Measurements from ENCODE around the gene LY9.

DNA sequence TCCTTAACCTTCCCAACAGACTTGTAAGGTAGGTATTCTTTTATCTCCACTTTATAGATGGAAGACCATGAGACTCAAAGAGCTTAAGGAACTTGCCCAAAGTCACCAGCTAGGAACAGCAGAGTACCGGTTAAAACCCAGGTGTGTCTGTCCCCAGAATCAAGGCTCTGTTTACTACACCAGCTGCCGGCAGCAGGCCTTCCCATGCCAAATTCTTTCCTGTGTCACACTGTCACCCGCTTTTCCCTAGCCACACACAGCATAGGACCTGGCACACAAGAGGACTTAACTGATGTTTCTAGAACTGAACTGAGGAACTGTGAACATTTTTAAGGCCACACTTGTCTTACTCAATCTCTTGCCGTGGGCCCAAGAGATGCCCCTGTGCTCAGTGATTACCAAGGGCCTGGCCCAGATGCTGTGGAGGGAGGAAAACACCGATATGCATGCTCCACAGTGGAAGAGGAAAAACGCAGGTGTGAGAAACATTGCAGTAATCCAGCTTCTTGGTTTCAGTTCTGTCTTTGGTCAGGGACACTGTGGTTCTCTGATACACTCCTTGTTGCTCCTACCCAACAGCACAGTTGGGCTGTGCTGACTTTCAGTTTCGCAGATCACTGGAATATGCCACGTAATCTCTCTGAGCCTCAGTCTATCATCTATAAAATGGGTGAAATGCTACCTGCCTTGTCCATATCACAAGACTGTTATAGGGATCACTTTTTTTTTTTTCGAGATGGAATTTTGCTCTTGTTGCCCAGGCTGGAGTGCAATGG lies 13.9 kb upstream of the LY9 start:
- TF ChIP-seq, protein P1, sequence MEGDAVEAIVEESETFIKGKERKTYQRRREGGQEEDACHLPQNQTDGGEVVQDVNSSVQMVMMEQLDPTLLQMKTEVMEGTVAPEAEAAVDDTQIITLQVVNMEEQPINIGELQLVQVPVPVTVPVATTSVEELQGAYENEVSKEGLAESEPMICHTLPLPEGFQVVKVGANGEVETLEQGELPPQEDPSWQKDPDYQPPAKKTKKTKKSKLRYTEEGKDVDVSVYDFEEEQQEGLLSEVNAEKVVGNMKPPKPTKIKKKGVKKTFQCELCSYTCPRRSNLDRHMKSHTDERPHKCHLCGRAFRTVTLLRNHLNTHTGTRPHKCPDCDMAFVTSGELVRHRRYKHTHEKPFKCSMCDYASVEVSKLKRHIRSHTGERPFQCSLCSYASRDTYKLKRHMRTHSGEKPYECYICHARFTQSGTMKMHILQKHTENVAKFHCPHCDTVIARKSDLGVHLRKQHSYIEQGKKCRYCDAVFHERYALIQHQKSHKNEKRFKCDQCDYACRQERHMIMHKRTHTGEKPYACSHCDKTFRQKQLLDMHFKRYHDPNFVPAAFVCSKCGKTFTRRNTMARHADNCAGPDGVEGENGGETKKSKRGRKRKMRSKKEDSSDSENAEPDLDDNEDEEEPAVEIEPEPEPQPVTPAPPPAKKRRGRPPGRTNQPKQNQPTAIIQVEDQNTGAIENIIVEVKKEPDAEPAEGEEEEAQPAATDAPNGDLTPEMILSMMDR (conservative IDR thresholded peaks at IDR 0.05): no peak
- no peak for TF ChIP-seq EZH2 (IDR thresholded peaks at IDR 0.05; ENCODE audit: low read depth)
